Chondrocyte (in vitro differentiated cells): ENCODE measurements around the gene TOP1. TPM values are rescaled to one million over a fixed set of nuclear protein-coding genes. Genes with fewer than 3 reads are reported as not detected.

ENCODE experiments used
- DNase-seq: peaks from one replicate; pipeline ENCODE4 v3.0.0; 2021; ENCODE audit warnings: mixed read lengths, low spot score
- H3K27ac Mint-ChIP-seq: one replicate; pipeline ENCODE4 v1.8.0; 2021; ENCODE audit warnings: mild to moderate bottlenecking, moderate library complexity, mixed read lengths; ENCODE audit not compliant: unreplicated experiment
- H3K27me3 Mint-ChIP-seq: 2 replicates; pipeline ENCODE4 v1.8.0; 2021; ENCODE audit warnings: low read depth, mixed read lengths
- H3K36me3 Mint-ChIP-seq: 2 replicates; pipeline ENCODE4 v1.8.0; 2021; ENCODE audit warnings: low read depth, mixed read lengths
- H3K4me1 Mint-ChIP-seq: 2 replicates; pipeline ENCODE4 v1.8.0; 2021; ENCODE audit warnings: low read depth, mild to moderate bottlenecking, mixed read lengths
- H3K4me3 Mint-ChIP-seq: one replicate; pipeline ENCODE4 v1.8.0; 2021; ENCODE audit warnings: mild to moderate bottlenecking, moderate library complexity, mixed read lengths; ENCODE audit not compliant: unreplicated experiment
- H3K9me3 Mint-ChIP-seq: 2 replicates; pipeline ENCODE4 v1.8.0; 2021; ENCODE audit warnings: low read depth, mixed read lengths
- total RNA-seq: library from RNA; stranded (reverse); gene quantifications from 3 replicates; pipeline ENCODE4 v1.2.1, GENCODE V29; 2021
- TF ChIP-seq, protein P1 (sequence below): fragments of 200-600 bp; sonication (generic); IDR thresholded peaks from 2 replicates; pipeline ENCODE4 v1.5.0; 2021; ENCODE audit warnings: antibody characterized with exemption, mild to moderate bottlenecking, moderate library complexity

The TOP1 gene
- total RNA-seq, 1 donor from 2014 or later, result 39.0 TPM

DNA sequence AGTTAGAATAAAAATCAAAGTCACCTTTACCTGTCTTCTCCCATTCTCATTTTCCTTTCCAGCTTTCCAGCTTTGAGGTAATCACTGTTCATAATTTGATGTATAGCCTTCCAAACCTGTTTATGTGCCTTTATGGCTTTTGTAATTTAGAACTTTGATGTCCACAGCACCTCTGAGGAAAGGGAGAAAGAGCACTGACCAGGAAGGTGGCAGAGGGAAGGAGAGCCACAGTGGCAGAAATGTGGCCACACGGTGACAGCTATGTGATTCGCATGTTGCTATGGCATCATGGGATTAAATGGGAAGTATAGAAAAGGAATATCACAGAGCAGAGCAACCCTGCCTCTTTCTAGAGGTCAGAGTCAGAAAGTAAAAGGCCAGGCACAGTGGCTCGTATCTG, 57.0 kb downstream of the TOP1 start:
- peaks cover 38% of the 10 kb centered on the region for H3K36me3 Mint-ChIP-seq
- DNase-seq, result no peak
- H3K27ac Mint-ChIP-seq, result peak overlapping the region; percentile 18
- H3K4me1 Mint-ChIP-seq, result peaks cover 14% of the 10 kb centered on the region
- TF ChIP-seq, protein P1, sequence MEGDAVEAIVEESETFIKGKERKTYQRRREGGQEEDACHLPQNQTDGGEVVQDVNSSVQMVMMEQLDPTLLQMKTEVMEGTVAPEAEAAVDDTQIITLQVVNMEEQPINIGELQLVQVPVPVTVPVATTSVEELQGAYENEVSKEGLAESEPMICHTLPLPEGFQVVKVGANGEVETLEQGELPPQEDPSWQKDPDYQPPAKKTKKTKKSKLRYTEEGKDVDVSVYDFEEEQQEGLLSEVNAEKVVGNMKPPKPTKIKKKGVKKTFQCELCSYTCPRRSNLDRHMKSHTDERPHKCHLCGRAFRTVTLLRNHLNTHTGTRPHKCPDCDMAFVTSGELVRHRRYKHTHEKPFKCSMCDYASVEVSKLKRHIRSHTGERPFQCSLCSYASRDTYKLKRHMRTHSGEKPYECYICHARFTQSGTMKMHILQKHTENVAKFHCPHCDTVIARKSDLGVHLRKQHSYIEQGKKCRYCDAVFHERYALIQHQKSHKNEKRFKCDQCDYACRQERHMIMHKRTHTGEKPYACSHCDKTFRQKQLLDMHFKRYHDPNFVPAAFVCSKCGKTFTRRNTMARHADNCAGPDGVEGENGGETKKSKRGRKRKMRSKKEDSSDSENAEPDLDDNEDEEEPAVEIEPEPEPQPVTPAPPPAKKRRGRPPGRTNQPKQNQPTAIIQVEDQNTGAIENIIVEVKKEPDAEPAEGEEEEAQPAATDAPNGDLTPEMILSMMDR, result no peak
- no peaks in the 10 kb centered on the region for H3K9me3 Mint-ChIP-seq
- no peak overlapping the region for H3K4me3 Mint-ChIP-seq
- H3K27me3 Mint-ChIP-seq, result no peaks in the 10 kb centered on the region

- TF ChIP-seq, protein P1, result no peak
- Mint-ChIP-seq H3K27ac (no peak overlapping the region), H3K4me3 (no peak overlapping the region), H3K4me1 (peaks cover 4% of the 10 kb centered on the region), H3K36me3 (peaks cover 32% of the 10 kb centered on the region), H3K9me3 (no peaks in the 10 kb centered on the region), H3K27me3 (no peaks in the 10 kb centered on the region)
- no peak for DNase-seq
Observed at GRCh38 chr20:41086402-41087324, 58.0 kb downstream of the TOP1 start.

- TF ChIP-seq, protein P1, result no peak
- no peak overlapping the region for H3K4me3 Mint-ChIP-seq
- H3K9me3 Mint-ChIP-seq, result no peaks in the 10 kb centered on the region
- H3K4me1 Mint-ChIP-seq, result no peaks in the 10 kb centered on the region
- H3K27me3 Mint-ChIP-seq, result no peaks in the 10 kb centered on the region
- DNase-seq, result no peak
- H3K27ac Mint-ChIP-seq, result no peak overlapping the region
- H3K36me3 Mint-ChIP-seq, result peaks cover 32% of the 10 kb centered on the region
Observed at GRCh38 chr20:41087325-41087685, 58.7 kb downstream of the TOP1 start.

DNA sequence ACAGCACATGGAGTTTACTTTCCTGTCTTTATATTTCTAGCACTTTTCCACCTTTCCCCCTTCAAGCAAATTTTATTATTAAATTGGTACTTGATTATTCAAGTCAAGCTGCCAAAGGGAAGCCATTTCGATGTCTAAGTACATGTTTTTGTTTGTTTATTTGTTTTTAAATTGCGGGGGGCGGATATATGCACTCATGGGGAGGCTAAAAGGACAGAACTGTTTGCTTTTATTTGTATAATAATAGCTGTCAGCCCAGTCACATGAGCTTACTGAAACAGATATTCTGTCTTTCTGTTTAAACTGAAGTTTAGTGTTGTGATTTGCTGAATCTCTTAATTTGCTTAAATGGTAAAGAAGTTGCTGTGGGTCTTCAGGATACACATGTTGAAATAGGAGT, 59.2 kb downstream of the TOP1 start:
- no peaks in the 10 kb centered on the region for H3K27me3 Mint-ChIP-seq
- TF ChIP-seq, protein P1, result no peak
- peaks cover 34% of the 10 kb centered on the region for H3K36me3 Mint-ChIP-seq
- H3K27ac Mint-ChIP-seq, result no peak overlapping the region
- no peaks in the 10 kb centered on the region for H3K9me3 Mint-ChIP-seq
- no peak overlapping the region for H3K4me3 Mint-ChIP-seq
- no peaks in the 10 kb centered on the region for H3K4me1 Mint-ChIP-seq
- DNase-seq, result no peak

DNA sequence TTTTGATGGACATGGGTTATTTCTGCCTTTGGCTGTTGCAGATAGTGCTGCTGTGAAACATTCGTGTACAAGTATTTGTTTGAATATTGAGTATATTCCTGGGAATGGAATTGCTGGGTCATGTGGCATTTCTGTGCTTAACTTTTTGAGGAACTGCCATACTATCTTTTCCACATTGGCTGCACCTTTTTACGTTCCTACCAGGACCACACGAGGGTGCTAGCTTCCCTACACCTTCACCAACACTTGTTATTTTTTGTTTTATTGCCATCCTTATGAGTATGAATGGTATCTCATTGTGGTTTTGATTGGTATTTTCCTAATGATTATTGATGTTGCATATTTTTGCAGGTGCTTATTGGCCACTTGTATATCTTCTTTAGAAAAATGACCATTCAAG, 60.9 kb downstream of the TOP1 start:
- no peaks in the 10 kb centered on the region for H3K4me1 Mint-ChIP-seq
- no peak for DNase-seq
- H3K9me3 Mint-ChIP-seq, result no peaks in the 10 kb centered on the region
- no peak overlapping the region for H3K4me3 Mint-ChIP-seq
- no peaks in the 10 kb centered on the region for H3K27me3 Mint-ChIP-seq
- H3K36me3 Mint-ChIP-seq, result peaks cover 30% of the 10 kb centered on the region
- TF ChIP-seq, protein P1, result peak; percentile 42
- no peak overlapping the region for H3K27ac Mint-ChIP-seq
